NCI-H2171 treated with DMSO at 0.1 percent for 48 hours (cell line): ENCODE data around the gene EVA1A.
"Not testable (repeated sequence)": the region's sequence is repeated elsewhere in the genome, so short reads cannot be mapped to it uniquely, and the experiment has no call there.

ENCODE experiments used
- DNase-seq: peaks from one replicate; lab custom pipeline; 2025; lab: John Stamatoyannopoulos, UW

The EVA1A gene

DNA sequence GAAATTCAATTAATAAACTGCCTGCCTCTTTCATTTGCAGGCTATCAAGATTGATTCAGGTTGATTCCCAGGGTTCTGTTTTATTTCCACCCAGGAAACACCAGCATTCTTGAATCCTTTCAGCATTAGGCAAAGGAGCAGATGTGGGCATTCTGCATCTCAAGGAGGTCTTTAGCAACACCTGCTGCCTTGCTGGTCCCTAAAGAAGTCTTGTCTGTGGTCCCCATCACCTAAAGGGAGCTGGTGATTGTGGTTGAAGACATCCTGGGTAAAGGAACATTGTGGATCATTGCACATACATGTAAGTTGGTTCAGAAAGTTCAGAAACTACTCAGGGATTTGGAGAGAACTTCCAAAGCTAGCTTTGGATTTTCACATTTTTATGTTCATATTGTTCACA, 78.3 kb downstream of the EVA1A start:
- DNase-seq: no peak

- peak; percentile 21 for DNase-seq
Measured at GRCh38 chr2:75480971-75481836, 79.5 kb downstream of the EVA1A start.

GRCh38 chr2:75477696-75478095, 83.0 kb downstream of the EVA1A start:
- DNase-seq: not testable (repeated sequence)

GRCh38 chr2:75476761-75477160, 84.0 kb downstream of the EVA1A start:
- no peak for DNase-seq

GRCh38 chr2:75475976-75476375, 84.8 kb downstream of the EVA1A start:
- no peak for DNase-seq

DNA sequence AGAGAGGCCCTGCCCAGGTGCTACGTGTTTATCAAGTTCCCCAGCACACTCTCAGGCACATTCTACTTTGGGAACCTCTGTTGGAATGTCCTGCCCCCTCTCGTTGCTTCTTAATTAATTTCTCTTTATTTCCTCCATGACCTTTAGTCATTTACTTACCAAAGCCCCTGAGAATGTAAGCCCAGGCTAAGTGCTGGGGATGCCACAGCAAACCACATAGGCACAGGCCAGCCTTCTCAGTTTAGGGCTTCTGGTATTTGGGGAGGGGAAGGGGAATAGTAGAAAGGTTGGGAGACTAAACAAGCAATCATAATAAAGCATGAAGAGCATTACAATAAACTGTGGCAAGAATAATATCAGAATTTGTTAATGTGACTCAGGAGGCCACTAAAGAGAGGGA, 85.7 kb downstream of the EVA1A start:
- no peak for DNase-seq

- no peak for DNase-seq
Measured at GRCh38 chr2:75474115-75474514, 86.6 kb downstream of the EVA1A start.

DNA sequence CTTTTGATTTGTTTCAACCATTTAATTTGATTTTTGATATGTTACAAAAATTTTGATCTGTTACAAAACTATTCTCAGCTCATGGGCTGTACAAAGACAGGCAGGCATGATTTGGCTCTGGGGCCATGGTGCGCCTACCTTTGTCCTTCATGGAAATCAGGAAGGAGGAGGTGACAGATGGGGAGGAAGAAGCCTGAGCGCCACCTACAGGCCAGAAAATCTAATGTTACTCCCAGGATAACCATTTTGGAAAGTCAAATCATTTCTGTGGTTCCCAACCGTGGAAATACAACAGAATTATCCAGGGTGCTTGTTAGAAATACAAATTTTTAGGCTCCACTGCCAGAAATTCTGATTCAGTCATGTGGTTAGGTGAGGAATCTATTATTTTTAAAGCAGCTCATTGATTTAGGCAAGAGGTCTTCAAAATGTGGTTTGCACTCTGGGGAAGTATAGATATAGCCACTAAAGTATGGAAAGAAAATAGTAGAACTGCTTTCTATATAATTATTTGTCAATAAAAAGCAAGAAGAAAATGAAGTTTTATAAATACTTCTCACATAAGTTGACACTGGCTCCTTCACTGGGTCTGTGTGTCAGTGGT, 93.9 kb downstream of the EVA1A start:
- DNase-seq: peak; percentile 61

DNA sequence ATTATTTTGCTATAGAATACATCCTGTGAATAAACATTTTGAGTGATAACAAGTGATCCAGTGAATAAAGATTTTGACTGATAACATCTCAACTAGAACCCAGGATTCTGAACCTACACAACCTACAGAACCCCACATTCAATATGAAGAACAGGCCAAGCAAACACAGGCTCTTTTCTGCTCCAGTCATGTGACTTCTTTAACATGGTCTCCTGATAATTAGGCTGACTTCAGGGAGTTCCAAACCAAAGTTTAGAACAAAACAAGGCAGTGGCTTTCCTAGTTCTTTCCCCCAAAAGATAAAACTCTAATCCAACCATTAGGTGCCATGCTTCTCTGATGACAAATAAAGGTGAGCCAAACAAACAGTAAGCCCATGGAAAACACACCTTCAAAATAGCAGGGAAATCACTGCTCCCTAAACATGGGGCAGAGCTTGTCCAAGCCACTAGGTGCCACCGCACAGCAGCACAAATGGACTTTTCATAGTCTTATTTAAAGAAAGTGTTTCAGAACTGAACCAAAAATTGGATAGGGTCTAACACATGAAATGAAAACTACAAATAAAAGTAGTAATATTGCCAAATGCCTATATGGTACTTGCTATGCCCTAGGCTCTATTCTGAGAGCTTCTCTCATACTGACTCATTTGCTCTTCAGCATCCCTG, 95.3 kb downstream of the EVA1A start:
- DNase-seq: no peak

GRCh38 chr2:75464348-75464946, 96.3 kb downstream of the EVA1A start:
- DNase-seq: no peak

DNA sequence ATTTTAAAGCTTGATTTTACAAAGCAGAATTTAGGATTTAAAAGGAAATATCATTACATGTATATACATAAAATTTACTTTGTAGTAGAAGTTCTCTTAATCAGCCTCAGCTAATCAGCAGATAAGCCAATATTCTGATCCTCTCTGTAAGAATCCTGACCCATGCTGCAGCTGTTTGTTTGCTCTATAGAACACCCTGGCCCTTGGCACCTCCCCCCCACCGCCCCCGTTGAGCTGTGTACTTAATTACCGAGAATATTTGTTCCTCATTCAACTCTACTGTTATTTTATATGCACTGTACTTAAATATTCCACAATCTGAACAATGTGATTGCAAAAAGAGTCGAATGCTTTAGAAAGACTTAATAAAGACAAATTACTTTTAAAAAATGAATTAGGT, 98.0 kb downstream of the EVA1A start:
- no peak for DNase-seq

DNA sequence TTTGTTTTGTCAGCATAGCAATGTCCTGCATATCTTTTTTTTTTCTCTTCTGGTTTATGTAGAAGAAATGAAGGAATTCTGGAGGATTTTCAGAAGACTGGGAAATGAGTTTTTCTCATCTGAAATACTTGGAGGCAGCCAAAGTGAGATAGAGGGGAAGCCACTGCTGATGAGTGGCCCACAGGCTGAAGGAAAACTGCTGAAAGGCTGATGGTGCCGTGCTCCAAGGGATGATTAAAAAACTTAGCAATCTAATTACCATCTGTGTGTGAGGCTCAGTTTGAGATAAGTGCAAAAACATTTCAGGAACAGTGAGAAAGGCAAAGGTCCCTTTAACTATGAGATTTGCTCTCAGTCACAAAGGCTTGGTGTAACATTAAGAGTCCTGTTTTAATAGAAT, 98.5 kb downstream of the EVA1A start:
- DNase-seq: no peak

- DNase-seq: no peak
Measured at GRCh38 chr2:75460630-75461029, 100.1 kb downstream of the EVA1A start.

GRCh38 chr2:75459565-75460310, 101.0 kb downstream of the EVA1A start:
- DNase-seq: no peak

GRCh38 chr2:75458201-75458600, 102.5 kb downstream of the EVA1A start:
- DNase-seq: no peak

GRCh38 chr2:75456825-75457224, 103.9 kb downstream of the EVA1A start:
- DNase-seq: no peak

GRCh38 chr2:75456111-75456510, 104.6 kb downstream of the EVA1A start:
- DNase-seq: no peak

- no peak for DNase-seq
Measured at GRCh38 chr2:75454241-75454620, 106.5 kb downstream of the EVA1A start.

GRCh38 chr2:75453384-75454240, 107.1 kb downstream of the EVA1A start:
- DNase-seq: no peak

- no peak for DNase-seq
Measured at GRCh38 chr2:75450068-75450467, 110.7 kb downstream of the EVA1A start.

DNA sequence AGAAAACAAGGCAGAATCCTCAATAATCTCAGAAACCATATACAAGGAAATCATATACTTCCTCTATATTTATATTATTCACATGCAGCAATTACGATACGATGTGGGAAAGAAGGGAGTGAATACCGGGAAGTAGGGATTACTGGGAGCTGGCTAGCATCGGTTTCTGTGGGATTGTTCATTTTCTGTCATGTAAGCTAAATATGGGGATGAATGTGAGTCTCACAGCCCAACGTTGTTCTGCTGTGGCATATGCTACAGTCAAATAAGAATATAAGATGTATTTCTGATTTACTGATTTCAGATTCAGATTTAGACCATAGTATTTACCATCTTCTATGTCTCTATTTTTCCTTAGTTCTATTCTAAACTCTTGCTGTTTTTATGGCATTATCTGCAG, 113.6 kb downstream of the EVA1A start:
- no peak for DNase-seq
